GM12872 (cell line): ENCODE measurements around the gene SUV39H2.

ENCODE experiments used
- TF ChIP-seq, protein P1 (sequence below): IDR thresholded peaks from 3 replicates; pipeline ENCODE4 v1.5.1; 2011; ENCODE audit warnings: low read depth, mild to moderate bottlenecking, low read length, moderate library complexity; ENCODE audit not compliant: insufficient read depth

The SUV39H2 gene

DNA sequence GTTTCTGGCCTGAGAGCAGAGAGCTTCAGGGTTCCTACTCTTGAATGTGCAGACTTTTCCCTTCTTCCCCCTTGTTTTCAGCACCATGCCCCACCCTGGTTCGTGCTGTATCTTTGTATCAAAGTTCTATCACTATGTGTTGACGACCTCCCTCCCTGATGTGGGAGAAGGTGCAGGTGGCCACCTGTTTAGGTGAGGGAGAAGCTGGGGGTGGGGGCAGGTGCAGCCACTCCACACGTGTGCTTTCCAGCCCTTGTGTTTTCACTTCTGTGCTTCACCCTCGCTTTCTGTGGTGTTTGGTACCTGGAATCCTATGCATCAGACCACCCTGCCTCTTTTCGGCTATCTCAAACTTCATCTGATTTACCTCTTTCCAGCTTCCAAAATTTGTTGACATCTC is 19.6 kb upstream of the SUV39H2 start:
- TF ChIP-seq, protein P1, sequence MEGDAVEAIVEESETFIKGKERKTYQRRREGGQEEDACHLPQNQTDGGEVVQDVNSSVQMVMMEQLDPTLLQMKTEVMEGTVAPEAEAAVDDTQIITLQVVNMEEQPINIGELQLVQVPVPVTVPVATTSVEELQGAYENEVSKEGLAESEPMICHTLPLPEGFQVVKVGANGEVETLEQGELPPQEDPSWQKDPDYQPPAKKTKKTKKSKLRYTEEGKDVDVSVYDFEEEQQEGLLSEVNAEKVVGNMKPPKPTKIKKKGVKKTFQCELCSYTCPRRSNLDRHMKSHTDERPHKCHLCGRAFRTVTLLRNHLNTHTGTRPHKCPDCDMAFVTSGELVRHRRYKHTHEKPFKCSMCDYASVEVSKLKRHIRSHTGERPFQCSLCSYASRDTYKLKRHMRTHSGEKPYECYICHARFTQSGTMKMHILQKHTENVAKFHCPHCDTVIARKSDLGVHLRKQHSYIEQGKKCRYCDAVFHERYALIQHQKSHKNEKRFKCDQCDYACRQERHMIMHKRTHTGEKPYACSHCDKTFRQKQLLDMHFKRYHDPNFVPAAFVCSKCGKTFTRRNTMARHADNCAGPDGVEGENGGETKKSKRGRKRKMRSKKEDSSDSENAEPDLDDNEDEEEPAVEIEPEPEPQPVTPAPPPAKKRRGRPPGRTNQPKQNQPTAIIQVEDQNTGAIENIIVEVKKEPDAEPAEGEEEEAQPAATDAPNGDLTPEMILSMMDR = no peak

DNA sequence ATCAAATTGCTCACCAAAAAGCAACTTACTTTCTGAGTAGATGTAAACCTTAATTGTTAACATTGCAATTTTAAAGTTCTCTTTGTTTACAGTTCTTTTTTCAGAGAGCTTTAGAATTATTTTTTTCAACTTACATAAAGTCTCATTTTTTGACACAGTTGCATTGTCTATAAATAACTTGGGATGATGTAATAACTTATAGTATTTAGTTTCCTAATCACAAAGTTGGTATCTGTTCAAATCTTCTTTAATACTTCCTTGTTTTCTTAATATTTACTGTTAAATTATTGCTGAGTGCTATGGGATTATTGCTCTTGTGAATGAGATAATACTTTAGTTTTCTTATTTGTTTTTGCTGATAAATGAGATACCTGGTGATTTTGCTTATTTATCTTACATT is 18.9 kb upstream of the SUV39H2 start:
- TF ChIP-seq, protein P1 = no peak

DNA sequence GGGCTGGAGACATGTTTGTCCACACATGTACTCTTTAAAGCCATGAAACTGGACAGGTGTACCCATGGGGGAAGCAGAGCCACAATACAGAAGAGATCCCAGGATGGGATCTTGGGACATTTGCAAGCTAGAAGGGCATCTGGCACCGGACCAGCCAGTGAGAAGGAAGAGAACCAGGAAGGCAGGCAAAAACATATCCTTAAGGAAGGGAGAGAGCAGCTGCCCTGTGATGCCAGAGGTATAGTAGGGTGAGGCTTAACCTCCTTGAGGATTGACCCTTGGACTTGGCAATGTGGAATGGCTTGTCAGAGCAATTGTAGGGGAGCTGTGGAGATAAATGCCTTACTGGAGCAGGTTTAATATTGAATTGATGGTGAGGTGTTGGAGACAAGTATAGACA is 17.9 kb upstream of the SUV39H2 start:
- TF ChIP-seq, protein P1 = no peak

DNA sequence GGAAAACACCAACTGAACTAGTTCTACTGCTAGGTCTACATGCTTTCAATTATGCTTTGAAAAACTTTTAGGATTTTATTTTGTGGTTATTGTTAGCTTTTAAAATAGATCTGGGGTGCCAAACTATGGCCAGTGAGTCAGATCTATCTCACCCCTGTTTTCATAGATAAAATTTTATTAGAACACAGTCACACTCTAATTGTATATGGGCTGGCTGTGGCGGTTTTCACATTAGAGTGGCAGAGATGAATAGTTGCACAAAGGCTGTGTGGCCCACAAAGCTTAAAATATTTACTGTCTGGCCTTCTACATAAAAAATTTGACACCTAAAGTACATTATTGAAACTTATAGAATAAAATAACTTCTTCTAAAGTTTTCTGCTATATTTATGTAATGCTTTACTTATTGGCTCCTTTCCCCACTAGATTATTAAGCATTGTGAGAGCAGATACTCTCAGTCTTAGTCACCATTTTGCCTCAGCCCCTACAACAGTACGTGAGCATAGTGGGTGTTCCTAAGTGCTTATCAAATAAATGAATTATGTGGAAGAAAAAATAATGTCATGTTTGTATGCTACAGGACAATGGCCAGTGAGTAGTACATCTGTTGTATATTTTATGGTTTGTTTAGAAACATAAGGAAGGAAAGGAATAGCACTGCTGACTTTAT is 5.4 kb upstream of the SUV39H2 start:
- TF ChIP-seq, protein P1 = no peak

DNA sequence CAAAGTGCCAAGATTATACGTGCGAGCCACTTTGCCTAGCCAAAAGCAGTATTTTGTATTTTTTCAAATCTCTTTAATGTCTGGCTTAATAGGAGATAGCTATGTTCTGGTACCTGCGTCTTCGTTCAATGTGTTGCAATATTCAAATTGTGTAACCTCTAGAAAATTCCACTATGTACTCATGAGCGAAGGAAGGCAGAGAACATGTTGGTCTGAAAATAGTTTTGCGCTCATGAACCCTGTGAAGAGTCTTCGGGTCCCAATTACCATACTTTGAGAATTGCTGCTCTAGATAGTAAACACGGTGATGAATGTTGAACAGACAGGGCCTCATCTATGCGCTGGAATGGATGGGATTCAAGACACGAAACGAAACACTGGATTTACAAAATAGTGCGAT is 2.7 kb upstream of the SUV39H2 start:
- TF ChIP-seq, protein P1 = no peak

DNA sequence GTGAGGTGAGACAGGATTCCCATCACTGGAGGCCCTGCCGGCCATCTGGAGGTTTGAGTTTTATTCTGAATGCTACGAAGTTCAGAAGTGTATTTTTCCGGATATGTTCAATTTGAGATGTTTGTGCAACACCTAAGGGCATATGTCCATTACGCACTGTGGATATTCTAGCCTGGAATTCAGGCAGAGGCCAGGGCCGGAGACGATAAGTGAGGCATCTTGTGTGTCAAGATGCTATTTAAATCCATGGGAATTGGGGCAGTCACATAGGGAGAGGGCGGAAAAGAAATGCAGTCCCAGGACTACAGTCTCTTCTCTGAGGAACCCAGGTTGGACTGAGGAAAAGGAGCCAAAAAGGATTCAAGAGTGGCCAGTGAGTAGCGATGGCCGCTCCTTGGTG is 1.9 kb upstream of the SUV39H2 start:
- TF ChIP-seq, protein P1 = no peak

DNA sequence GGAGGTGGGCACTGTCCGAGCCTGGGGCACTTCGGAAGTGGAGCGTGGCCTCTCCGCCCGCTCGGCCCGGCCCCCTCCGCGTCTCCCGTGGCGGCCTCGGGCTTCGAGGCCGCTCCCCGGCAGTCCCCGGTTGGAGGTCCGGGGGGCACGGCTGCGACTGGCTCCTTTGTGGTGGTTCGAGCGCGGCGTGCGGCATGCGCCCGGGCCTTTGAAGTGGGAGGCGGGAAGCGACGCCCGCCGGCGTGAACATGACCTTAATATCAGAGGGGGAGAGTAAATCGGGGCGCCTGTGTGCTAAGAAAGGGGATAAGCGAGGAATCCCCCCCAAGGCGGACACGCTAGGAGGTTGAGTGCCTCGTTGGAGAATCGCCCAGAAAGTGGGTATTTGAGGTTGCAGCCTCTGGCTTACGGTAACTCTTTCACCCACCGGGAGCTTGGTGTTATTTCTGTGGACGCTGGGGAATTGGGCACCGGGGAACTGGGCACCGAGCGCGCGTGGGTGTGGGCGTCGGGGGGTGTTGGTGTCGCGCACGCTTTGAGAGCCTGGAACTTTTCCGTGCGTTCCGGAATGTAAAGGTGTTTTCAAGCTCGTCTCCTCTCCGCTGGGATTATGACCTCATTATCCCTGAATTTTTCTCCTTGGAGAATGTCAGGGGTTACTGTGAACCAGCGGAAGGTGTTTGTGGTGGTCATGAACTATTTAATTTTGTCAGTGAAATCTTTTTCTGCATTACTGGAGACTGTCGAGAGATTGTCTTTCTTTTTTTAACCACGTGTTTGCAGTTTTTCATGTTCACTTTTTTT is 660 bp downstream of the SUV39H2 start:
- TF ChIP-seq, protein P1 = no peak
